Ovary (tissue), 9 donors: ENCODE data around the gene TTC7B. TPM values are rescaled to one million over a fixed set of nuclear protein-coding genes. Genes with fewer than 3 reads are reported as not detected.

ENCODE experiments used
- DNase-seq, 5 donors: peaks; one replicate each; pipeline ENCODE4 v3.0.0-alpha.2; 2019 to 2020
- H3K27ac ChIP-seq, 2 donors: fragments of 200-600 bp; one replicate each; pipeline versions ENCODE4 v1.5.1 to v1.8.0; 2019 to 2022
- H3K27me3 ChIP-seq: fragments of 200-600 bp; one replicate; pipeline ENCODE4 v1.8.0; 2022
- H3K36me3 ChIP-seq: fragments of 200-600 bp; sonication (generic); one replicate; pipeline ENCODE4 v1.5.1; 2019
- H3K4me1 ChIP-seq: one replicate; pipeline ENCODE4 v1.8.1; 2013; ENCODE audit warnings: mild to moderate bottlenecking, moderate library complexity; ENCODE audit not compliant: insufficient read depth
- H3K4me3 ChIP-seq: fragments of 200-600 bp; sonication (generic); one replicate; pipeline ENCODE4 v1.5.1; 2017
- H3K9me3 ChIP-seq, 2 donors: fragments of 200-600 bp in 1 of 2; sonication (generic) in 1 of 2; one replicate each; pipeline versions ENCODE4 v1.5.1 to v1.8.1; 2013 to 2019; ENCODE audit warnings: mild to moderate bottlenecking in 1 of 2, moderate library complexity in 1 of 2
- CTCF ChIP-seq, 3 donors: fragments of 450-650 bp in 2 of 3; fragments of 200-600 bp in 1 of 3; IDR thresholded peaks; one replicate each; pipeline versions ENCODE4 v1.5.1 to v1.8.0; 2016 to 2022; ENCODE audit warnings: antibody characterized with exemption in 3 of 3, mild to moderate bottlenecking in 1 of 3
- EP300 ChIP-seq: sonication (generic); formaldehyde crosslinking; IDR thresholded peaks from one replicate; pipeline ENCODE4 v1.6.1; 2017; ENCODE audit warnings: antibody characterized with exemption
- POLR2A ChIP-seq: fragments of 450-650 bp; IDR thresholded peaks from one replicate; pipeline ENCODE4 v1.6.1; 2017; ENCODE audit warnings: antibody characterized with exemption, mild to moderate bottlenecking, moderate library complexity
- WGBS, 3 donors: extraction: QIAGEN DNeasy Blood & Tissue Kit in 1 of 3; methylation state at CpG; one replicate each; pipeline versions ENCODE4 v1.1.5 to v1.1.7; 2013 to 2017; 5-methylcytosine and 5-hydroxymethylcytosine counted together
- intact Hi-C, 4 donors: fragments of 100-400 bp; cut with DNase I; formaldehyde crosslinking; loops; one replicate each; pipeline versions ENCODE4 v1.11.0 to v1.15.1; 2022 to 2023
- polyA plus RNA-seq, 2 donors: library from polyadenylated mRNA; stranded (reverse); fragments of 200-250 nt in 1 of 2; fragments of 350-450 nt in 1 of 2; fragmentation: Illumina TruSeq in 1 of 2; extraction: RNeasy Lipid Tissue Mini Kit (QIAGEN cat#74804) in 1 of 2; gene quantifications; one replicate each; pipeline ENCODE4 v1.2.3, GENCODE V29; 2013 to 2014
- total RNA-seq, 7 donors: library from RNA; depleted of rRNA in 2 of 7; stranded (reverse); fragments of >200 nt in 2 of 7; fragmentation: NEBNext Ultra II Directional in 3 of 7; extraction: Animal tissue kit (Norgen Biotek cat#: 25700) in 3 of 7; gene quantifications; one replicate each; pipeline versions ENCODE4 v1.1.0 to v1.2.4, GENCODE V29; 2016 to 2023
- donor health status: DM: no; HTN: no; CAD: no; lungs with moderate emphysema.
- donor health status: DM: no; HTN: no; CAD: no.
- donor health status: Bipolar disorder and iron deficiency.
- donor health status: DM: yes; HTN: yes; CAD: no.
- donor health status: DM: no; HTN: no; CAD: no.
- donor health status: DM: yes; HTN: yes; CAD: no.

TTC7B gene
- total and polyA plus RNA-seq, 9 donors = 18.2 to 39.5 (median 34.2) TPM

- peaks cover 7% of the 10 kb centered on the region for H3K4me1 ChIP-seq
- no peak overlapping the region for H3K27ac ChIP-seq
- TF ChIP-seq EP300 = no peak
- TF ChIP-seq POLR2A = no peak
- TF ChIP-seq CTCF (IDR thresholded peaks at IDR 0.05) = no peak
- H3K4me3 ChIP-seq = no peak overlapping the region
- DNase-seq = no peak
- no peaks in the 10 kb centered on the region for H3K9me3 ChIP-seq
- intact Hi-C loops = no loop called here
- no peaks in the 10 kb centered on the region for H3K36me3 ChIP-seq
- no peaks in the 10 kb centered on the region for H3K27me3 ChIP-seq
- 88 to 96% (median 94%) methylated on average over 4 of the region's 4 CpGs for WGBS, 3 donors
Measured at GRCh38 chr14:90760591-90761316, 55.5 kb downstream of the TTC7B start.

DNA sequence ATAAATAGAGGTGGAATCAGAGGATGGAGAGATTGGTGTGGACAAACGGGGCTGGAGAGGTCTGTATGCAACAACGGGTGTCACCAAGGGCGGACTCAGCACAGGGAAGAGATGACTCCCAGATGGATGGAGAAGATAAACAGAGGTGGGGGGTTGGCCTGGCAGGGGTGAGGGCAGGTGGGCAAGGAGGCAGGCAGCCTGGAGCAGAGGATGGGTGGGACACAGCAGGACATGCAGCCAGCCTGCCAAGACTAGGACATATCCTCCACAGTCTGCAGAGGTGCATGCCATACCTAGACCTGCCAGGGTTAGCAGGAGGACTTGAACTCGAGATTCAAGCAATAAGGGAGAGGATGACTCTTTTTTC is 56.2 kb downstream of the TTC7B start:
- DNase-seq = no peak
- peaks cover 7% of the 10 kb centered on the region for H3K4me1 ChIP-seq
- no peaks in the 10 kb centered on the region for H3K27me3 ChIP-seq
- H3K4me3 ChIP-seq = no peak overlapping the region
- TF ChIP-seq CTCF (IDR thresholded peaks at IDR 0.05) (no peak), EP300 (no peak), POLR2A (no peak)
- no peak overlapping the region for H3K27ac ChIP-seq
- intact Hi-C loops = no loop called here
- no peaks in the 10 kb centered on the region for H3K9me3 ChIP-seq
- H3K36me3 ChIP-seq = no peaks in the 10 kb centered on the region
- WGBS, 3 donors = 86 to 92% (median 91%) methylated on average over 4 of the region's 4 CpGs

DNA sequence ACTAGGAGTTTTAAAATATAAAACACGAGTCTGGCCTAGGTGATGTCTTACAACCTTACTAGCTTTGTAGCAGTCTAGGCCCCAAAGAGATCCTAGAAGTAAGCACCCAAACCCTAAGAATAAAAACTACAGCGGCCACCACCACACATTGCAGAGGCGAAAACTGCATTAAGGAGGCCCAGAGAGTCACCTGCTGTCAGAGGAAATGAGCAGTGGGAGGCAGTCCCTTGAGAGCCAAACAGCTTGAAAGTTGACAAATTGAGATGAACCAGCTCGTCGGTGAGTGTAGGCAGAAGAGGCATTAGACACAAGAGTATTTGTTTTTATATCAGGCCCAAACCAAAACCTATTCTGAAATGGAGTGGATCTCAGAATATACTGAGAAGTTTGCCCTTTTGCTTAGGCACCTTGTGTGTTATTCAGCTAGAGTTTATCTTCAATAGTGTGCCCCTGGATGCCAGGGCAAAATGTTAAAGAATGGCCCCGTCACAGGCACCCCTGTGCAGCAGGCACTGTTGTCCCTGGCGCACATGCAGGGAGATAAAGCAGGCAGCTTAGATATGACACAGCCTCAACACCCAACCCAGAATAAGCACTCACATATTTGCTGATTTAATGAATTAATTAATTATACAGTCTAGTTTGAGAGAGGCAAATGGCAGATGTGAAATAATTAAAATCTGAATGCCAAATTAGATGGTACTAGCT is 56.7 kb downstream of the TTC7B start:
- H3K4me3 ChIP-seq = no peak overlapping the region
- WGBS, 3 donors = 74 to 83% (median 80%) methylated on average over 7 of the region's 7 CpGs
- H3K27me3 ChIP-seq = no peaks in the 10 kb centered on the region
- intact Hi-C loops = loop anchor here (5.0 to 10.0 kb wide), 5 partner anchors 355 to 465 kb away; partner anchors contain the start of gene CALM1 (in 2 of the 4)
- H3K36me3 ChIP-seq = no peaks in the 10 kb centered on the region
- no peak for TF ChIP-seq EP300
- no peak for TF ChIP-seq CTCF (IDR thresholded peaks at IDR 0.05)
- TF ChIP-seq POLR2A = no peak
- no peaks in the 10 kb centered on the region for H3K9me3 ChIP-seq
- peaks cover 7% of the 10 kb centered on the region for H3K4me1 ChIP-seq
- no peak for DNase-seq
- H3K27ac ChIP-seq = no peak overlapping the region

DNA sequence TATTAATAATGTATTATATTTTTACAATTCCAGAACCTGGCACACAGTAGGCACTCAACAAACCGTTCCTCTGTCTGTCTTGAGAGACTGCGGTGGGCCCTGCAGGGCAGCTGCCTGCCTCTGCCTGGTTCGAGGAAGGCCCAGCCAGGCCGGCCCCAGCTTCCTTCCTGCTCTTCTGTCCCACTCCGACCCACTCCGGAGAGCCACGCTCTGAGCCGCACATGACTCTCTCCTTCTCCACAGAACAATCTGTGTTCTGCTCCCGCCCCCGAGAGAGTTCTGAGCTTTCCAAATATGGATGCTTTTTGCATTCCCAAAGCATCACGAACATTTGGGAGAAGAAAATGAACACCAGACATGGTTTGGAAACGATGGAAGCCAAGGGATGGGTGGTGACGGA is 57.3 kb downstream of the TTC7B start:
- TF ChIP-seq POLR2A = no peak
- TF ChIP-seq CTCF (IDR thresholded peaks at IDR 0.05) = no peak
- no peak for TF ChIP-seq EP300
- H3K36me3 ChIP-seq = no peaks in the 10 kb centered on the region
- DNase-seq = peak; percentile 41 to 57 (median 44)
- no peaks in the 10 kb centered on the region for H3K27me3 ChIP-seq
- intact Hi-C loops = loop anchor here (5.0 to 10.0 kb wide), 5 partner anchors 354 to 464 kb away; partner anchors contain the start of gene CALM1 (in 2 of the 4)
- H3K9me3 ChIP-seq = no peaks in the 10 kb centered on the region
- peaks cover 7% of the 10 kb centered on the region for H3K4me1 ChIP-seq
- H3K27ac ChIP-seq = peak overlapping the region; percentile 68 to 81
- 18 to 24% (median 21%) methylated on average over 13 of the region's 13 CpGs for WGBS, 3 donors
- H3K4me3 ChIP-seq = peak overlapping the region; percentile 42
